SH-SY5Y (cell line): ENCODE data around the gene PPFIBP2.

ENCODE experiments used
- GATA2 ChIP-seq: IDR thresholded peaks from 2 replicates; pipeline ENCODE4 v1.6.1; 2011; ENCODE audit warnings: mild to moderate bottlenecking, low read depth, low read length
- GATA3 ChIP-seq: IDR thresholded peaks from 2 replicates; pipeline ENCODE4 v1.6.1; 2011; ENCODE audit warnings: low read depth, mild to moderate bottlenecking, low read length, moderate library complexity

- TF ChIP-seq GATA2 (no peak), GATA3 (no peak)
These were observed 12.5 kb upstream of the PPFIBP2 start for GRCh38 chr11:7501251-7501650.
